HG03460 (cell line): ENCODE results near the gene PHF3.
"Not testable (repeated sequence)": the region's sequence is repeated elsewhere in the genome, so short reads cannot be mapped to it uniquely, and the experiment has no call there.

Source experiments
- ATAC-seq: cut with Tn5 transposase; IDR thresholded peaks from one replicate; pipeline ENCODE4 v1.9.1; 2021; ENCODE audit not compliant: unreplicated experiment

The PHF3 gene

GRCh38 chr6:63706630-63707029 is 71.0 kb downstream of the PHF3 start:
- no peak for ATAC-seq

DNA sequence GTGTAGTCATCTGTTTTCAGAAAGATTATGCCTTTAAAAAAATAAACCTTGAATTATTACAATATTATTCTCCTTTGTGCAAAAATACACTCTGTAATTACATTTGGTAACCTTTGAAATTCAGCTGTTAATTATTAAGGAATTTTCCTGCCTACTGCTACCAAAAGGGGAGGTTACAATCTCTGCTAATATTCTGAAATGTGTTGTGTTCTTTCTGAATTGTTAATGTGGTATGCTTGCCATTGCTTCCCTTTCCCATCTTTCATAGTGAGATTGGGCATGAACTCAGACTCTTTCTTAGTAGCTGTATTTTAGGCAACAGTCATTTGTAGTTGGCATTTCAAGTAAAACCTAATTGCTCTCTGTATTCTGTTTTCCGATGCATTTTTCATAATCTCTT is 73.0 kb downstream of the PHF3 start:
- no peak for ATAC-seq

DNA sequence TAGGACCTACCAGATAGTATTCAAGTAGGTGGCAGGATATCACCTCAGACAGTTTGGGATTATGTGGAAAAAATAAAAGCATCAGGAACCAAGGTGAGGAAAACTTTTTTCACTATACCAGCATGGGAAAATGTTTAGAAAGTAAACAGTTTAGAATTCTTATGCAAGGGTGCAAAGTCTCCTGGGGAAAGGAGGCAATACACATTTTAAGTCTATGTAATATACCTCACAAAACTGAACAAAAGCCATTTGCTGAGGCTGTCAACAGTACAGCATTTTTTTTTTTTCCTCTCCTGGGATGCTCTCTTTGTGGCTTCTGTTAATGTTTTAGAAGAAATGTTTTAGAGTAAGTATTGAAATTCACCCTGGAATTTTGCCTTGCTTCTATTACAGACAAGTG is 73.5 kb downstream of the PHF3 start:
- no peak for ATAC-seq

GRCh38 chr6:63713332-63713731 is 77.7 kb downstream of the PHF3 start:
- ATAC-seq: no peak

DNA sequence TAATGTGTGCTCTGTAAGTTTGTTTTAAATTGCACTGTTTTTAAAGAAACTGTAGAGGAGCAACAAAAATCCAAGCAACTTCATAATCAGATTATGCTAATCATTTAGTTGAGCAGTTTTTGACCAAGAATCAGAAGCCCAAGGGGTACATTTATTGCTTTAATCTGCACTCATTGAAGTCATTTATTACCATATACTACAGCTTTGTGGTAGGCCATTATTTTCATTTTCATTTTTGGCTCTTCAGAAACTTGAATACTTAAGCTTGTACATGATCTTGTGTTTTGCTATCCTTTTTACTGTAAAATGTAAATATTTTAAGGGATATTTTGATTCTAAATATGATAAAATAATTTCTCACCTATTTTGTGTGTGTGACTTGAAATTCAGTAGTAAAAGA is 78.5 kb downstream of the PHF3 start:
- peak; percentile 59 for ATAC-seq

DNA sequence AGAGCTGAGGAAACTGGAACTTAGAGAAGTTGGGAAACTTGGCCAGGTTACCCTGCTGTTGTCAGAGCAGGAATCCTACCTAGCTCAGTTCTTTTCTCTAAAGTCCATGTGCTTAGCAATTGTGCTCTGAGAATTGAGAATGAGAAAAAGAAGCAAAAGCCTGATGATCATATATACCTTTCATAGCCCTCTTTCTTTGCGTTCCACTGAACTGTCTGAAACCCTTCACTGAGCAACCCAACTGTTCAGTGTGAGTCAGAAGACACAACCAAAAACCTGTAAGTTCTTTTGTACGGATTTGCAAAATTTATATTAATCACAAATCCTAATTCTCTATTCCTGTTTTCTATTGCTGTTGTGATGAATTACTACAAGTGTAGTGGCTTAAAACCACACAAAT is 80.6 kb downstream of the PHF3 start:
- ATAC-seq: no peak

- no peak for ATAC-seq
Measured at GRCh38 chr6:63721181-63721580, 85.6 kb downstream of the PHF3 start.

DNA sequence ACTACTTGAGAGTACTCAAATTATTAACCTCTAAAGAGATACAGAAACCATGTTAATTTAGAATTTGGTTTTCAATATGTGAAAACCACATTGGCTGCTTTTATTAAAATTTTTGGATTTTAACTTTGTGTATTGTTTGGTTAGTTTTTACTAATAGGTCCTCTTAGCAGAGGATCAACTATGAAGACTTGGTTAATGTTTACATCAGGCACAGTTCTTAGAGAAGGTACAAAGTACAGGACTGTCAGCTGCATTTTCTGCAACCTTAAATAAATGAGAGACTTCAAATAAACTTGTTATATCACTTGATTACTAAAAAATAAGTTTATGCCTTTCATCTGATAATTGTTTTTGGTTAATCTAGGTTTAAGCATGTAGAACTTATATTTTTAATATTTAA is 89.1 kb downstream of the PHF3 start:
- no peak for ATAC-seq

GRCh38 chr6:63730311-63730710 is 94.7 kb downstream of the PHF3 start:
- ATAC-seq: no peak

DNA sequence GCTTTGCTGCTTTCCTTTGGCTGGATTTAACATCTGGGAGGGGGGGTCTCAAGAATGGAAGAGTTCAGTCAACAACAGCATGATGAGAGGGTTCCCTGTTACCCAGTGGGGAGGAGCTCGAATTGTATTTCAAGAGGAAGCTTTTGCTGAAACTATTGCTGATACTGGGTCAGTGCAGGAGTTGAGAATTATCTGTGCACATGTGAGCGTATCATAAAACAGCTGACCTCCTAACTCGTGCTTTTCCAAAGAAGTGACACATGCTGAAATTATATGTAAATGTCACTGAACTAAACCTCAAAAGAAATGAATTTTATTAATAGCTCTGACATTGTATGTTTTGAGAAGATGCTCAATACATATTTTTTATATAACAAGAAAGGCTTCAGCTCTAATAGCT is 96.3 kb downstream of the PHF3 start:
- no peak for ATAC-seq

GRCh38 chr6:63732336-63732735 is 96.7 kb downstream of the PHF3 start:
- ATAC-seq: no peak

- no peak for ATAC-seq
Measured at GRCh38 chr6:63734923-63735322, 99.3 kb downstream of the PHF3 start.

DNA sequence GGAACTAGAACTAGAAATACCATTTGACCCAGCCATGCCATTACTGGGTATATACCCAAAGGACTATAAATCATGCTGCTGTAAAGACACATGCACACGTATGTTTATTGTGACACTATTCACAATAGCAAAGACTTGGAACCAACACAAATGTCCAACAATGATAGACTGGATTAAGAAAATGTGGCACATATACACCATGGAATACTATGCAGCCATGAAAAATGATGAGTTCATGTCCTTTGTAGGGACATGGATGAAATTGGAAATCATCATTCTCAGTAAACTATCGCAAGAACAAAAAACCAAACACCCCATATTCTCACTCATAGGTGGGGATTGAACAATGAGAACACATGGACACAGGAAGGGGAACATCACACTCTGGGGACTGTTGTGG is 102.6 kb downstream of the PHF3 start:
- ATAC-seq: not testable (repeated sequence)

- ATAC-seq: no peak
Measured at GRCh38 chr6:63739094-63739687, 103.6 kb downstream of the PHF3 start.

DNA sequence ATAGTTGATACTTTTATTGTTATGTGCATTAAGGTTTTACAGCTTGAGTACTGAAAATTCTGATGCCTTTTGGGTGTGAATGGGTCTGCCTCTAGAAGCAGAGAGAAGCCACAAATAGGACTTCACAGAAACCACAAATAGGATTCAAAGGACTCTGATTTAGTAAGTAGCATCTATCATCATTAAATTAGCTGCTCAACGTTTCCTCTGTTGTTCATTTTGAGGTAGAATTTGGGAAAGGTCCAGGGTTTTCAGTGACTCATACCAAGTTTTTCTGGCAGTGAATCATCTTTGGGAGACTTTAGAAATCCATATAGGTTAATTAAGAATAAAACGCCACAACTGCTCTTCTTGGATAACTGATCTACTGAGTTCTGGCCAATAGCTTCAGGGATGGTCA is 105.1 kb downstream of the PHF3 start:
- ATAC-seq: no peak

DNA sequence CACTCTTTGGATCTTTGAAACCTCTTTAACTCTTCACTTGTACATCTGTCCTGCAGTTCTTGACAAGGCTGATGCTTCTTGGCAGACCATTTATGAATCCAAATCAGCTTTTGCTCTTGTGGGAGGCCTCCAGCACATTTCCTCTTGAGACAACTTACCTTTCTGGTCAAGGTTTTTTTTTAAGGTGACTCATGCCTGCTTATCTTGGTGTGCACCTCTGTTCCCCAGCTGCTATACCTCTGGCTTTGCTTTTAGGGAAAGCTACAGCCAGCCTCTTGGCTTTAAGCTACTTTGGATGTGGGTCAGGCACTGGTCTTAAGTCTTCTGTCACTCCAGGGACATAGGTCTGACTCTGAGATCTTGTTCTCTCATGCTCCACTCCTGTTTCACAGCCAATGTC is 106.5 kb downstream of the PHF3 start:
- ATAC-seq: no peak

DNA sequence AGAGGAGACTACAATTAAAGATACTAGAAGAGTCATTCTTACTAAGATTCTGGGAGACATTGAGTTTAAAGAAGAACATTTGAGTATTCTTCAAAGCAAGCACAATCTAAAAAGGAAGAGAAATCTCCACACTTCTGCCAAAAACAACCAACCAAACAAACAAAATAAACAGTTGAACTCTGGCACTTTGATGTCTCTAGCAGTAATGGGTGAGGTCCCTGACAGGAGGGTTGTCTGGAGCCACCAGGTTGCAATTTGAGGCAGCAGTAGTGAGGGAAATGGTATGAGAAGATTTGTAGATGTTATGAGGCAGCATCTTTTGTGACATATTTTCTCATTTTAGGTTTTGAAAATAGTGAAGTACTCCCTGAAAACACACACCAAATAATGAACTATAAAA is 108.1 kb downstream of the PHF3 start:
- no peak for ATAC-seq

GRCh38 chr6:63744810-63745209 is 109.2 kb downstream of the PHF3 start:
- no peak for ATAC-seq

- no peak for ATAC-seq
Measured at GRCh38 chr6:63745784-63746183, 110.2 kb downstream of the PHF3 start.

DNA sequence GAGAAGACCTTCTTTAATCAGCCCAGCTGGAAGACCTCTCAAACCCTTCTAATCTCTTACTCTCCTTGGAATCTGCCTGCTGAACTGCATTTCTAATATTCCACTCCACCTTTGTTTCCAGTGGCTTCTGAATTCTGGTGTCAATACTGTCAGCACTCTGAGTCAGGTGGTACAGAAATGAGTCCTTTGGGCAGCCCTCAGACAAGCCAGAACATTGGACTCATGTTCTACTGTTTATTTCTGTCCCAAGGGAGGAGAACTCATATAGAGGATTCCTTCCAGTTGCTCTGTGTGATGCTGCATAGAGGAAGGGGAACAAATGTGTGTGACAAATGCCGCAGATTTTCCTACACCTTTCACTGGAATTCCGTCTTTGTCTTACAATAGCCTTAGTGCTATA is 114.8 kb downstream of the PHF3 start:
- no peak for ATAC-seq

- ATAC-seq: not testable (repeated sequence)
Measured at GRCh38 chr6:63757275-63757674, 121.7 kb downstream of the PHF3 start.

DNA sequence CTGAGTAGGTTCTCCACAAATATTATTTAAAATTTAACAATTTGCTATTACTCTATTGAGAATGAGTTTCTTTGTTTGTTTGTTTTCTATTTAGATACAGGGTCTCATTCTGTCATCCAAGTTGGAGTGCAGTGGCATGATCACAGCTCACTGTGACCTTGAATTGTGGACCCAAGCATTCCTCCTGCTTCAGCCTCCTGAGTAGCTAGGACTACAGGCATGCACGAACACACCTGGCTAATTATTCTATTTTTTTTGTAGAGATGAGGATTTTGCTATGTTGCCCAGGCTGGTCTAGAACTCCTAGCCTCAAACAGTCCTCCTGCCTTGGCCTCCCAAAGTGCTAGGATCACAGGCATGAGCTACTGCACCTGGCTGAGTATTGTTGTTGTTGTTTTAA is 122.2 kb downstream of the PHF3 start:
- no peak for ATAC-seq

- no peak for ATAC-seq
Measured at GRCh38 chr6:63759605-63760105, 124.1 kb downstream of the PHF3 start.
